HG02885 (cell line): ENCODE results near the gene CACNA1C.
"Not testable (repeated sequence)": the region's sequence is repeated elsewhere in the genome, so short reads cannot be mapped to it uniquely, and the experiment has no call there.

Source experiments
- ATAC-seq: cut with Tn5 transposase; IDR thresholded peaks from one replicate; pipeline ENCODE4 v1.9.1; 2021; ENCODE audit warnings: mild to moderate bottlenecking; ENCODE audit not compliant: unreplicated experiment, poor library complexity

Gene CACNA1C

DNA sequence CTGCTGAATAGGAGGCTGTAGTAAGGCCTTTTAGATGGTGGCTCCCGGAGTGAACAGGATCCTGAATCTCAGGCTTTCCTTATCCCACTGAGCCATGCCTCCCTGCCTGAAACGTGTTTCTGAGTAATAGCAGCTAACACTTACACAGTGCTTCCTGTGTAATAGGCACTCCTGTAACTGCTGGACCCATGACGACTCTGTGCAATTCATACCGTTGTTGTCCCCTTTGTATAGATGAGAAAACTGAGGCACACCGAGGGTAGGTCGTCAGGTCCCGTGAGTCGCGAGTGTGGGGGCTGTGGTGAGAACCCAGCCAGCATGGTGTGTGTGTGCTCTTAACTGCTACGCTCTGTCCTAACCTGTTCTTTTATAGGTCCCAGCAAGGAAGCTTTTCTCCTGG lies 193.6 kb downstream of the CACNA1C start:
- no peak for ATAC-seq

DNA sequence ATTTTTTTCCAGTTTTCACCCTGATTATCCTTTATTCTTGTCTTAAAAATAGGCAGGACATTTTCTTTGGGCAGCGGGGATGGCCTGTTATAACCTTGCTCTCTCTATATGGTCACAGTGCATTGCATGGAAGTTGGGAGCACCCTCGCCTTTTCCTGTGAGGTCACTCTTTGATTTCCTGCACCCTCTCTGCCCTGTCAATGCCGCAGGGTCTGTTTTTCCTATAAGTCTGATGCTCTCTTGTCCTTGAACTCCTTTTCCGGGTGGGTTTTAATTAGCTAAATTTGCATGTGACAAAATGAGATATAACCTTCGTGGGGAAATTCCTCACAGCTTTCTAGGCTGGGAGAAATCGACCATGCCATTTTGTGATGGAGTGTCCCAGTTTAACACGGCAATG lies 194.3 kb downstream of the CACNA1C start:
- ATAC-seq = no peak

DNA sequence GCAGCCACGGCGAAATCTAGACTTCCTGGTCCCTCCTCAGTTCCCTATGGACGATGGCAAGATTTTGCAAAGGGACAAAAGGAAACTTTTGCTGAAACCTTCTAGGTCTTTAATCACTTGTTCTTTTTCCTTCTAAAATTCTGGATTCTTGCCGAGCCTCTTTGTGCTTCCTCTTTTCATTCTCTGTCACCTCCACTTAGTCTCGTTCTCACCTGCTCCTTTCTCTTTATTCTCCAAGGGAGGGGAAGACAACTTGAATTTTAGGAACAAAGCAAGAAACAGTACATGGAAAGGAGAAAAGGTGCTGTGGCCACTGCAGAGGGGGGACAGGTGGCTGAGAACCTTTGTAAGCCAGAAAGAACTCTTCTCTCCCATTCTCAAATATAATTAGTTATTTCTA lies 194.8 kb downstream of the CACNA1C start:
- no peak for ATAC-seq

DNA sequence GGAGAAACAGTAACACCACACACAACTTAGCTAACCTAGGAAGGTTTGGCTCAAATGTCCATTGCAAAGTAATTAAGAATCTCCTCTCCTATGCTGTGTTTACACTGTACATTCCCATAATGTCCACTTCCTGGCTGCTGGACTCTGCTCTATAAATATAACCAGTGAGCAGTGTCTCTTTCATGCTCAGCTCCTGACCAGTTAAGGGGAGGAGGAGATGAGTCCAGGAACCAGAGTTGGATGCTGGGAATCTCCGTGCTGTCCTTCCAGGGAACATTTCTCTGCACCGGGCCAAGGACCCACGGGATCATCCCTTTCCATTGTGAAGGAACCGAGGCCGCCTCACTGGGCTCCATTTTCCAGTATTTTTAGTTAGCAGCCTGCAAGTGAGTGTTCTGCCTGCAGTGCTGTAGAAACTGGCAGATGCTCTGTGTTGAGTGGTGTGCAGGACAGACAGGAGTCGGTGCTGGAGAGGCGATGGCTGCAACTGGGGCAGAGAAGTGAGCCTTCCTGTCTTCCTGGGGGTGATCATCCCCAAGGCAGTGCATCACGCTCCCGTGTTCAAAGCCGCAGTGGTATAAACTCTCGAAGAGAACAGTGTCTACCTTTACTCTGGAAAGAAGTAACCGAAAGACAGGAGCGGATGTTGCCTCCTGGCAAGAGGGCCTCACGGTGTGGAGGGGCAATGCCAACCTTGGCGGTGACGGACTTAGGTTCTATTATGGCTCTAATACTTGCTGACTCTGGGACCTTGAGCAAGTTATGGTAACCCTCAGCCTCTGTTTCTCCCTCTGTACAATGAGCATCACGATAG lies 195.5 kb downstream of the CACNA1C start:
- no peak for ATAC-seq

DNA sequence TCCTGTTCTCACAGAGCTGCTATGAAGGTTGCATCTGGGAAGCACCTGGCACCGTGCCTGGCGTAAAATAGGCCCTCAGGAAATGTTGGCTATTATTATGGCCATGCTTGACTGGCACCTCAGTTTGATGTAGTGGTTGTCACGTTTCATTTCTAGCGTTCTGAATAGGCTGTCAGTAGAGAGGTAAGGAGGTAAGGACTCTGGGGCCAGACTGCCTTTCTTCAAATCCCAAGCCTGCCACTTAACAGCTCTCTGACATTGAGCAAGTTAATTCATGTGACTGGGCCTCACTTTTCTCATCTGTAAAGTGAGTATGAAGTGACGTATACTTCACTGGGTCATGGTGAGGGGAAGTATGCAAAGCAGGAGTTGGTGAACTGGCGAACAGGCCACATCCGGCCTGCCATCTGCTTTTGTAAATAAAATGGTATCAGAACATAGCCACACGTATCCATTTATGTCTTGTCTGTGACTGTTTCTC lies 196.2 kb downstream of the CACNA1C start:
- peak; percentile 65 for ATAC-seq

DNA sequence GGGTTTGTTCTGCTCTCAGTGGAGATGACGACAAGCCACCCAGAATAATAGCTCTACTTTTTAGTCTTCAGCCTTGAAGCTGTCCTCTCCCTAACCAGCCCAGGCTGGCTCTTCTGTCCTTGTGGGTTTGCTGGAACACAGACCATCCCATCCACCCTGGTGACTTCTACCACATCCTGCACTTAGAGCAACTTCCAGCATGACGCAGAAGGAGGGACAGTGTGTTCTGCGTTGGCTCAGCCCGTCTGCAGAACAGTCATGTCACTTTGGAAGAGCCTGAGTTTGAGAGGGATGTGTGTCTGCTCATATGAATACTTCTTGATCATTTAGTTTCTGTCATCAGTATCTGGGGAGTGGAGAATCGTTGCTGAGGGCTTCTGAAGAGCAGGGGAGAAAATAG lies 198.0 kb downstream of the CACNA1C start:
- ATAC-seq = no peak

DNA sequence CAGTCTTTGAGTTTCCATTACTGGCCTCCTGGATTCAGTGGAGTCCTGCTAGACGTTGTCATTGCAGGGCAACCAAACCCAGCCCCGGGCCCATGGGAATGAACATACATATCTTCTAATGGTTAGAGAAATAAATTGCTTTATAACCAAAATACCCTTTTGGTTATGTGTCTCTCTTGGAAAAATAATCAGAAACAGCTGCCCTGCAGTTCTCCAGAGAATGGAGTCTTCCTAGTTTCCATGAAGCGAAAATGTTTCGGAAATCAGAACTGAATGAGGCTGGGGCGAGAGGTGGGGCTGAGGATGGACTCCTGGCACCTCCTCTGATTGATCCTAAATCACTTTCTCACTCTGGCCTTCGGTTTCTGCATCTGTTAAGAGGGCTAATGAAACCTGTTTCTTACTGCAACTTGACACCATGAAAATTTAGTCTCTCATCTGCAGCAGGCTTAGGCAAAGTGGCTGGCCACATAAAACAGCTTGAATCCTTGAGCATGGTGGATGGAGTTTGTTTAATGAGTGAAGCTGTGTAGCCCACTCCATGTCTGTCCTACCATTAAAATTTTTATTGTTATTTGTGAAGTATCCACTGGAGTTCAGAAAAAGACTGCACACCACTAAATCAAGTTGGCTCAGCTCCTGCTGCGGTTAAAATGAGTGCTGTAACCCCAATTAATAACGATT lies 198.9 kb downstream of the CACNA1C start:
- ATAC-seq = no peak

DNA sequence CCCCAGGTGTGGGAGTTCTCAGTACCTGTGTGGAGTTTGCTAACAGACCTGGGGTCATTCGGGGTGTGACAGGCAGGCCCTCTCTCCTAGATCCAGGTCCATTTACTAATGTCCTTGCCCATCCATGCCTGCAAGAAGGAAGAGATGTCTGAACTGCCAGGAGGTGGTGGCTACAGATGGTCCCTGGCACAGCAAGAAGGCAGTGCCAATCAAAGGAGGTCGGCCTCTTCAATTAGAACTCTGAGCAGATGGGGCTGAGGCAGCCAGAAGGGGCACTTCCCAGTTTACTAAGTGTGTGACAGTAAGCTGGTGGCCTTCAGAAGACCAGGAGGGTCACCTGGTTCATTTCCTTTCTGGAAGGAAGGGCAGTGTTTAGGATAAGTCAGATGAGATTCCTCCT lies 202.5 kb downstream of the CACNA1C start:
- ATAC-seq = no peak

DNA sequence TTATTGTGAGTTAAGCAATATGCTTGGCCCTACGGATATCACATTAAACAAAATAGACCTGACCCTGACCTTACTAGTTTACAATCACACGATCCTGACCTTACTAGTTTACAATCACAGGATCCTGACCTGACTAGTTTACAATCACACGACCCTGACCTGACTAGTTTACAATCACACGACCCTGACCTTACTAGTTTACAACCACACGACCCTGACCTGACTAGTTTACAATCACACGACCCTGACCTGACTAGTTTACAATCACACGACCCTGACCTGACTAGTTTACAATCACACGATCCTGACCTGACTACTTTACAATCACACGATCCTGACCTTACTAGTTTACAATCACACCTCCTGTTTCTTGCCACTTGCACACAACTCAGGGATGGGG lies 202.9 kb downstream of the CACNA1C start:
- ATAC-seq = not testable (repeated sequence)

DNA sequence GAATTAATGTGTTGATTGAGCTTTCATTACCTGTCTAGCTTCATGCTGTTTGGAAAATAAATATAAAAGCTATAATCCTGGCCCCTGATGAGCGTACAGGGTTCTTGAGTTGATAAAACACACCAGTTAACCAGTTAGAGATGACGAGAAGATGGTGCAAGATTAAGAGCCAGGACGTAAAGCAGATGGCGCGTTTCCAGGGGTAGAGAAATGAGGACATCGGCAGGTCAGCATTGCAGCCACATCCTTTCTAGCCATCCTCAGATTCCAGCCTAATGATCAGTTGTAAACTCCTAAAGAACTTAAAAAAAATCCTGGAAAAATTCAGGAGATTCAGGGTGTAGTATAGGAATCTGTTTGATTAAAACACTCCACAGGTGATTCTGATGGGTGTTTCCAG lies 203.7 kb downstream of the CACNA1C start:
- ATAC-seq = no peak

DNA sequence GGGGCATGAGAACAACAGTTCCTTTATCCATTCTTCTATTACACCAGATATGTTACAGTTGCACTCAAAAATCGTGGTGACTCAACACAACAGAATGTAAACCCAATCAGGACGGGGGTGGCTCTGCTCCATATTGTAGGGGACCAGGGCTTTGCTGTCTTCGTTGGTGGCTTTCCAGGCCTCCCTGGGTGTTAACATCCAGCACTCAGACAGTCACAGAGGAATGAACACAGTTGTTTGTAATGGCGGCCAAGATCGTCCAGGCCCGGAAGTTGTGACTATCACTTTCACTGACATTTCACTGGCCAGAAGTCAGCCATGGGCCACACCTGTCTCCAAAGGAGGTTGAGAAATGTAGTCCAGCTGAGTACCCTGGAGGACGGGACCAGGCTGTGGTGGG lies 204.1 kb downstream of the CACNA1C start:
- no peak for ATAC-seq

DNA sequence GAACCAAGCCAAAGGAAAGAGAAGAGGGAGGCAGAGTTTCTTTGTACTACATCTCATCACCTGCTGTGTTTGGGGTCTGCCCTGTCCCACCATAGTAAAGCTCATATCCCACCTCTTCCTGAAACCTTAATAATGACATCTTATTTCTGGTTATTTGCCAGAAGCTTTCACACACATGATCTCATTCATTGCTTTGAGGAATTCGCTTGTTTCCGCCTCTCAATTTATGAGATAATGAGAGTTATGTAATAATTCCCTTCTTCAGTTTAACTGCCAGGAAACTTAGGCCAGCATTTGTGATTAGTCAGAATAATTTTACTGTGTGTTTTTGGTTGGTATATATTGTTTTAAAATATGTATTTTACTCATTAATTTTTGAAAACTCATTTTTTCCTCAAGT lies 205.2 kb downstream of the CACNA1C start:
- no peak for ATAC-seq

DNA sequence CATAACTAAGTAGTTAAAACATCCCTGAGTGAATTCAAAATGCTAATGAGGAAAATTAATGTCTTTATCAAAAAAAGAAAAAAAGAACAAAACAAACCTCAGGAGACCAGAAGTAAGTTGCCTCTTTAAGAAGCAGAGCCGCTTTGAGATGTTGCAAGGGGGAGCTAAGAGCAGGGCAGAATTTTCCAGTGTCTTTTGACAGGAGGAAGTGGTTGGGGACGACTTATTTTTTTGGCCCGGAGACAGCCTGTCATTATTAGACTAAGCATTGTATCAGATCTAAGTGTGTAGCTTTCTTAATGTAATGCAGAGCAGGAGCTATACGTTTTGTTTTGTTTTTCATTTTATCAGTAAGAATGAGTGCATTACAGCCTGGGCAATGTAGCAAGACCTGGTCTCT lies 206.6 kb downstream of the CACNA1C start:
- ATAC-seq = no peak

DNA sequence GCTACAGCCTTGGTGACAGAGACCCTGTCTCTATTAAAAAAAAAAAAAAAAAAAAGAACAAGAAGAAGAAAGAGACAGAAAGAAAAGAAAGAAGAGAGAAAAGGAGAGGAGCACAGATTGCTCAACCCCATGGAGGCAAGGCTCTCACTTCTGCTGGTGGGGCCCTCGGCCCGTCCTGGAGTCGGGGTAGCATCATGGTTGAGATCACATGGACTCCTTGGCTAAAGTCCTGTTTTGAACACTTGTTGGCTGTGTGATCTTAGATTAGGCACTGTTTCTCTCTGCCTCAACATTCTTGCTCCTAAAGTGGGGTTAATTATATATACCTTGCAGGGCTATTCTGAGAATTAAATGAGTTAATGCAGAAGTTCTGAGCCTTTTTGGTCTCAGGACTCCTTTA lies 207.7 kb downstream of the CACNA1C start:
- no peak for ATAC-seq

DNA sequence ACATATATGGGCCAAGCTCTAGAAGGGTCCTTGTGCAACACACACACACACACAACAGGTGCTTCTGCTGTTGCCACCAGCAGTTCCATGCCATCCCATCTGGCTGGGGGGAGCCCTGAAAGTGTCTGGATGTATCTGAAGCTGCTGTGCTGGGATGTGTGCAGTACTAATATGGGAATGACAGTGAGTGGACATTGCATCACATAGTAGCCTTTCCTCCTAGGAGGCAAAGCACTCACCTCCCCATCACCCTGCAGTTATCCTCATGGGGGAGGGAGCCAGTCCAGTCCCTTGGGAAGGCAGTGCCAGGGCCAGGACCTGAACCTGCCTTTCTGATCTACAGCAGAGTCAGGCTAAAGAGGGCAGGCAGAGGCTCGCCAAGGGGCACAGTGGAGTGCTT lies 208.9 kb downstream of the CACNA1C start:
- ATAC-seq = no peak

DNA sequence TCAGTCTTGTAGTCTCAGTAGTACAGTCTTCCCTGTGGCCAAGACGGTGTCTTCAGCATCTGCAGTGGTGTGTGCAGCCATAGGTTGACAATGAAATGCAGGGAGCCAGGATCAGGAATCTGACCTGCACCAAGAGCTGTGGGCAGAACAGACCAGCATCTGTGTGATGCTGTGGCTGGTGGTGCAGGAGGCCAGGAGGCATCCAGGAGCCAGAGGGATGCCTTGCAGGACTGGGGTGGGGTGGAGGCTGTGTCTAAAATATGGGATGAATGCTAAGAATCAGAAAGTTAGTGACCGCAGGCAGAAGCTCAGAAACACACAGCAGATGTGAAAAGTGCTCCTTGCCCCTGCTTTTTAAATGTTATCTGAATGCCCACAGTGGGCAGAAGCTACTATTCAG lies 209.7 kb downstream of the CACNA1C start:
- no peak for ATAC-seq

DNA sequence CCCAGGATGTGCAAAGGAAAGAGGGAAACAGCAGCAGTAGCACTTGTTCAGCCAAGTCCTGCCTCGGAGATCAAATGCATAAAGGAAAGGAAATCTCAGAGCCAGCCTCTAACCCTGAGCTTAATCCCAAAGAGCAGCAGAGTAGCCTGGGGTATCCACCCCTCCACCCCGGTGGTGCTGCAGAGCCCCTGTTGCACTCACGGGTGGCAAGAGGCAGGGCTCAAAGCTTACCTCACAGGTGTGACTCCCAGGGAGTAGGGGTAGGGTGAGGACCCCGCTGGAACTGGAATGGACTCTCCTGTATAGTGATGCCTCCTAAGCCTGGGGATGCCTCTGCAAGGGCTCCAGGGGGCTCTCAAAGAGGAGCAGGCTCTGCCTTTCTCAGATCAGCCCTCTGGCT lies 211.1 kb downstream of the CACNA1C start:
- no peak for ATAC-seq

DNA sequence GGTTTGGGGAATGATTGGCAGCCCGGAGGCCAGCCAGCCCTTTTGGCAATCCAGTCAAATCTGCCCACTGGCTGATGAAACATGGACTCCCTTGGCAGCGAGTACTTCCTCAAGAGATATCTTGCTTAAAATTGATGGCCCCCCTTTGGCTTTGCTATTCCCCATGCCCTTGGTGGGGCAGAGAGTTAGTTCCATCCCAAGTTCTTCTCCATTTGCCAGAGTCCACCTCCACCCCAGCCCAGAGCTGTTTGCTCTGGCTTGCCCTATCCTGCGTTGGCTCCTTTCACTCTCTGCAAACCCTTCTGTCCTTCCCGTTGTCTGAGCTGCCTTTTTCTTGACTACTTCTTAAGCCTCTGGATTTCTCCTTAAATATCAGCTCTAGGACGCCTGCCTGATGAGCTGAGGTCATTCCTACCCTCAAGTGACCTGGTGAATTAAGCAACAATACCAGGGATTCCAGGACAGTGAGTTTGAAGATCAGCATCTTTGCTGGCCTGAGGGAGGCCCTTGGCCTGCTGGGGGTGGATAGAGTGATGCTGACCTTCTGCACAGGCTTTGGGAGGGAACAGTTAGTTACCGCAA lies 212.0 kb downstream of the CACNA1C start:
- ATAC-seq = no peak

DNA sequence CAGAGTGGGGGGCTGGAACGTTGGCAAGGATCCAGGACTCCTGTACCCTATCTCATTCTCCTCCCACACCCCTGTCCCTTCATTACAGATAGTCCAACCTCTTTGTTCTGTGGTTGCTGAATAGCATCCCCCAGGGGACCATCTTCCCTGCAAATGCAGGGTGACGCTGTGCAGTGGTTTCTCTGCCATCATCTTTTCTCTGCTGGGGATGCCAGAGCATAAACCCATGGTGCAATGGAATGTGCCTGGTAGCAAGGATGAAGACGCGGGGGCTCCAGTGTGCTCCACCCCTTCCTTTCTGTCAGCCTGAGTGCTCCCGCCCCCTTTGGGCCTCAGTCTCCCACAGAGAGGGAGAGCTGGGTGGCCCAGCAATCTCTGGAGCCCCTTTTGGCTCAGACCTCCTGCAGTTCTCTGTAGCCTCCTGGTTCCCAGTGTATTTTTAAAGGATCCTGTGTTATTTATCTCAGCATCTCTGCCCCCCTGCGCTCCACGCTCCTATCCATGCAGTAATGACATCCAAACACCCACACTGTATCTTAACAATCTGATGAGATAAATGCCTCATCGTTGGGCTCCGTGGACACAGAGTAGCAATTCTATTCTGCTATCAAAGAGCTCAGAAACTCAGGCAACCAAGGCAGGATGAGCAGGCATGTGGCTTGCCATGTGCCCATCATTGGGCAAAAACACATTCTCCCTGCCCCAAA lies 212.8 kb downstream of the CACNA1C start:
- no peak for ATAC-seq

DNA sequence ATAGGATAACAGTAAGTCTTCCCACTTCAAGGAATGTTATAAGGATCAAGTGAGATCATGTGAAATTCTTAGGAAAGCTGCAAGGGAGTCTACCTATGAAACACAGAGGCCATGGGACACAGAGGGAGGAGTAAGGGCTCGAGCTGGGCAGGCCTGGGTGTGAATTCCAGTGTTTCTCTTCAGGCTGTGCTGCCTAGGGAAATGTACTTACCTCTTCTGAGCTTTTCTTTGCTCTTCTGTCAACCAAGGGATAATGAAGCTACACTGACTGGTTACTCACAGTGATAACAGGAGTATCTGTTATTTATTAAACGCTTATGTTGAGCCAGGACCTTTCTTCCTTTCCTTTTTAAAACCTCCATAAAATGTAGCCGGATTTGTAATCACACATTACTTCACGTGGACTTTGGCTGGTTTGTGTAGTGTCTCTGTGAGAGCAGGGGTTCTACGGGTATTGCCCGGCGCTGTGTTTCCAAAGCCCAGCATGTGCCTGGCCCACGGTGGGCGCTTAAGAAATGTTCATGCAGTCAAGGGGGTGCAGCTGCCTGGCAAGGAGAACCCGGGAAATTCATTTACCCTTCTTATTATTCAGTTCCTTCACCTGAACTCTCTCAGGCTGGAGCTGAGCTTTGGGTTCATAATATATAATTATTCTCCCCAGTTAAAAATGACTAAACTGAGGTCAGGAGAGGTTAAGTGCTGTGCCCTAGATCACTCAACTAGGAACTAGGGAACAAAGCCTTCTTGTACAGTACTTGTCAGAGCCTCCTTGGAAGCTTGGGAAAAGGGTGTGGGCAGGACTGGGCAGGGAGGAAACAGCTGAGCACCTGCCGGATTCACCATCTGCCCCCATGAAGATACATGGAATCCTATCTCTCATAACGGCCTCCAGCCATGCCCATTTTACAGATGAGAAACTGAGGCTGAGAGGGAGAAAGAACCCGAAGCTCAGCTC lies 214.2 kb downstream of the CACNA1C start:
- no peak for ATAC-seq
